Measurements from ENCODE around the gene BCL11B. TPM values are rescaled to one million over a fixed set of nuclear protein-coding genes. Genes with fewer than 3 reads are reported as not detected.

Gene BCL11B
- total RNA-seq, 1 experiment from 2014 or later, result 0.05 TPM

GRCh38 chr14:99147366-99147740 lies 124.6 kb downstream of the BCL11B start:
- Histone ChIP-seq H3K27me3 (replicated peaks; ENCODE audit: control insufficient read depth, insufficient read depth, low read length) (no peaks in the 10 kb centered on the region), H3K9me3 (no peaks in the 10 kb centered on the region), H3K4me1 (no peaks in the 10 kb centered on the region), H3K36me3 (ENCODE audit: control insufficient read depth, insufficient read depth, low read length) (no peaks in the 10 kb centered on the region), H3K4me3 (ENCODE audit: low read depth, low read length) (no peak overlapping the region)
- no peak overlapping the region for H3K4me3 Mint-ChIP-seq (ENCODE audit: unreplicated experiment)
- H3K9me3 Mint-ChIP-seq (ENCODE audit: unreplicated experiment), result no peaks in the 10 kb centered on the region
- intact Hi-C loops (cut with micrococcal nuclease; ENCODE audit: unreplicated experiment), result no loop called here
- no peak overlapping the region for H3K27ac Mint-ChIP-seq (ENCODE audit: unreplicated experiment)
- ChIA-PET POLR2A (no interaction called here), CTCF (no interaction called here)
- H3K4me1 Mint-ChIP-seq (ENCODE audit: low read depth, unreplicated experiment), result no peaks in the 10 kb centered on the region
- no peak for DNase-seq
- TF ChIP-seq CTCF (IDR thresholded peaks at IDR 0.05; ENCODE audit: insufficient read depth in 1 of 2, low read depth in 1 of 2, low read length in 1 of 2, severe bottlenecking in 1 of 2, unreplicated experiment in 1 of 2), result no peak
- BruUV-seq (replicated peaks), result no TSS peak
- no peaks in the 10 kb centered on the region for H3K36me3 Mint-ChIP-seq (ENCODE audit: insufficient read depth, unreplicated experiment)
- peaks cover 9% of the 10 kb centered on the region for H3K27me3 Mint-ChIP-seq (ENCODE audit: insufficient read depth, unreplicated experiment)

DNA sequence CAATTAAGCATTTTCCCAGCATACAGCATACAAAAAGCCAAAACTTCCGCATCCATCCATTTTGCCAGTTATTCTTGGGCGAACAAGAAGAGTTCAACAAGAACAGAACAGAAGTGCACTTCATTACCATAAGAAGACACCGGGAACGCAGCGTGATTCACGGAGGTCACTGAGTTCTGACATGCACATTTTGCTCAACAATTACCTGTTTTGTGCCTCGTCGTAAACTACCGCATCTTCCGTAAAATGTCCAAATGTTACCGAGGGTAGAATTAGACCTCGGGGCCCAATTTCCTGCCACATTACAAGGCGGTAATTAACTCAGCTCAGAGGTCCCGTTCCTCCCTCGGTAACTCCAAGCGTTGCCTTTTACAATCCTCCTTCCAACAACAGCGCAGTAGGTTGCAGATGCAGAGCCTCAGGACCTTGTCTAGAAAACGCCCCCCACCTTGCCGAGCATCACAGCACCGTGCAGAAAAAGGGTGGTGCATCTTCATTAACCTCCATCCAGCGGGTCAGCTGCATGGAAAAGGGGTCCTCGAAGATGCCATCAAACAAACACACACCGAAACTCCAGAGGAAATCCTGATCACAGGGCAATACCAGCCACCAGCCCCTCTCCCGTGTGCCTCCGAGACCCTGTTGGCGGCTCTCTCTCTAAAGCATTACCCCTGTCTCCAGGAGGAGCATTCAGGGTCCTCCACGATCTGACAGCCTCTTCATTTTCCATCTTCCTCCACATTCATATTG lies 125.2 kb downstream of the BCL11B start:
- H3K27me3 Mint-ChIP-seq (ENCODE audit: insufficient read depth, unreplicated experiment), result peaks cover 9% of the 10 kb centered on the region
- DNase-seq, result no peak
- H3K4me1 Mint-ChIP-seq (ENCODE audit: low read depth, unreplicated experiment), result no peaks in the 10 kb centered on the region
- no TSS peak for BruUV-seq (replicated peaks)
- ChIA-PET POLR2A (no interaction called here), CTCF (no interaction called here)
- Histone ChIP-seq H3K36me3 (ENCODE audit: control insufficient read depth, insufficient read depth, low read length) (no peaks in the 10 kb centered on the region), H3K27me3 (replicated peaks; ENCODE audit: control insufficient read depth, insufficient read depth, low read length) (no peaks in the 10 kb centered on the region), H3K4me1 (no peaks in the 10 kb centered on the region), H3K4me3 (ENCODE audit: low read depth, low read length) (no peak overlapping the region), H3K9me3 (no peaks in the 10 kb centered on the region)
- H3K36me3 Mint-ChIP-seq (ENCODE audit: insufficient read depth, unreplicated experiment), result no peaks in the 10 kb centered on the region
- no peak for TF ChIP-seq CTCF (IDR thresholded peaks at IDR 0.05; ENCODE audit: insufficient read depth in 1 of 2, low read depth in 1 of 2, low read length in 1 of 2, severe bottlenecking in 1 of 2, unreplicated experiment in 1 of 2)
- no peaks in the 10 kb centered on the region for H3K9me3 Mint-ChIP-seq (ENCODE audit: unreplicated experiment)
- no peak overlapping the region for H3K4me3 Mint-ChIP-seq (ENCODE audit: unreplicated experiment)
- intact Hi-C loops (cut with micrococcal nuclease; ENCODE audit: unreplicated experiment), result no loop called here
- H3K27ac Mint-ChIP-seq (ENCODE audit: unreplicated experiment), result no peak overlapping the region

DNA sequence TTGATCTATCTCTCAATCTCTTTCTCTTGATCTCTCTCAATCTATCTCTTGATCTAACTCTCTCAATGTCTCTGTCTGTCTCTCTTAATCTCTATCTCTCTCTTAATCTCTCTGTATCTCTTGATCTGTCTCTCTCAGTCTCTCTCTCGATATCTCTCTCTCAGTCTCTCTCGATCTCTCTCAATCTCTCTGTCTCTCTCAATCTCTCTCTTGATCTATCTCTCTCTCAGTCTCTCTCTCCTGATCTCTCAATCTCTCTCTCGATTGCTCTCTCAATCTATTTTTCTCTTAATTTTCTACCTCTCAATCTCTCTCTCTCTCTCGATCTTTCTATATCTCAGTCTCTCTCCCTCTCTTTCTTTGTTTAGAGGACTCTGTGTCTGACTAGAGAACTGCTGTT lies 126.7 kb downstream of the BCL11B start:
- Histone ChIP-seq H3K4me3 (ENCODE audit: low read depth, low read length) (no peak overlapping the region), H3K9me3 (no peaks in the 10 kb centered on the region), H3K36me3 (ENCODE audit: control insufficient read depth, insufficient read depth, low read length) (no peaks in the 10 kb centered on the region), H3K27me3 (replicated peaks; ENCODE audit: control insufficient read depth, insufficient read depth, low read length) (no peaks in the 10 kb centered on the region), H3K4me1 (no peaks in the 10 kb centered on the region)
- H3K4me1 Mint-ChIP-seq (ENCODE audit: low read depth, unreplicated experiment), result no peaks in the 10 kb centered on the region
- DNase-seq, result no peak
- no TSS peak for BruUV-seq (replicated peaks)
- CTCF ChIA-PET, result no interaction called here
- no peak overlapping the region for H3K4me3 Mint-ChIP-seq (ENCODE audit: unreplicated experiment)
- H3K27me3 Mint-ChIP-seq (ENCODE audit: insufficient read depth, unreplicated experiment), result peaks cover 9% of the 10 kb centered on the region
- no peaks in the 10 kb centered on the region for H3K36me3 Mint-ChIP-seq (ENCODE audit: insufficient read depth, unreplicated experiment)
- no peaks in the 10 kb centered on the region for H3K9me3 Mint-ChIP-seq (ENCODE audit: unreplicated experiment)
- no peak overlapping the region for H3K27ac Mint-ChIP-seq (ENCODE audit: unreplicated experiment)
- no peak for TF ChIP-seq CTCF (IDR thresholded peaks at IDR 0.05; ENCODE audit: insufficient read depth in 1 of 2, low read depth in 1 of 2, low read length in 1 of 2, severe bottlenecking in 1 of 2, unreplicated experiment in 1 of 2)
- intact Hi-C loops (cut with micrococcal nuclease; ENCODE audit: unreplicated experiment), result no loop called here
- POLR2A ChIA-PET, result no interaction called here
